ENCODE results near the gene ATP6AP1.

GRCh38 chrX:154384284-154384892 is 44.1 kb upstream of the ATP6AP1 start:
- TF ChIP-seq HDGF (IDR thresholded peaks at IDR 0.05; ENCODE audit: borderline replicate concordance) (no peak), PKNOX1 (IDR thresholded peaks at IDR 0.05) (no peak), FOXA1 (IDR thresholded peaks at IDR 0.05) (no peak), SP1 (IDR thresholded peaks at IDR 0.05) (no peak), ELF4 (IDR thresholded peaks at IDR 0.05) (no peak), TARDBP (IDR thresholded peaks at IDR 0.05) (no peak), BHLHE40 (IDR thresholded peaks at IDR 0.05; ENCODE audit: borderline replicate concordance) (no peak)

Data from HEK293T (cell line).